Spinal cord (tissue), 10 donors: ENCODE measurements around the gene PARP12. TPM values are rescaled to one million over a fixed set of nuclear protein-coding genes. Genes with fewer than 3 reads are reported as not detected.
A peak's percentile ranks its signal among the peaks of the same experiment; 100 is the strongest.

Experiments
- DNase-seq, 6 donors: peaks; one replicate each; pipeline versions ENCODE4 v3.0.0 to v3.0.0-alpha.2; 2013 to 2015; ENCODE audit warnings: low spot score in 6 of 6, low read depth in 4 of 6
- H3K27ac ChIP-seq: one replicate; pipeline ENCODE4 v1.5.1; 2013; ENCODE audit warnings: low read depth, low read length, control low read depth
- H3K27me3 ChIP-seq: one replicate; pipeline ENCODE4 v1.6.1; 2013; ENCODE audit warnings: low read length; ENCODE audit not compliant: control insufficient read depth, insufficient read depth
- H3K36me3 ChIP-seq: one replicate; pipeline ENCODE4 v1.6.1; 2013; ENCODE audit warnings: low read length; ENCODE audit not compliant: control insufficient read depth, insufficient read depth
- H3K4me1 ChIP-seq: one replicate; pipeline ENCODE4 v1.6.1; 2013; ENCODE audit warnings: low read length; ENCODE audit not compliant: control insufficient read depth, insufficient read depth
- H3K4me3 ChIP-seq: one replicate; pipeline ENCODE4 v1.5.1; 2013; ENCODE audit warnings: low read depth, low read length, control low read depth
- H3K9me3 ChIP-seq: one replicate; pipeline ENCODE4 v1.6.1; 2013; ENCODE audit warnings: low read length; ENCODE audit not compliant: control insufficient read depth, insufficient read depth
- WGBS: methylation state at CpG from one replicate; pipeline ENCODE4 v1.1.5; 2013; ENCODE audit warnings: missing lambda C conversion rate; ENCODE audit not compliant: insufficient coverage; 5-methylcytosine and 5-hydroxymethylcytosine counted together
- polyA plus RNA-seq, 2 donors: library from polyadenylated mRNA; unstranded; fragments of 120-200 nt; gene quantifications; one replicate each; pipeline ENCODE4 v1.2.1, GENCODE V29; 2013; ENCODE audit not compliant: insufficient read length in 2 of 2
- total RNA-seq, 2 donors: library from RNA; depleted of rRNA in 1 of 2; stranded (reverse); fragments of 120-200 nt in 1 of 2; fragments of >200 nt in 1 of 2; gene quantifications; one replicate each; pipeline versions ENCODE4 v1.2.3 to v1.2.4, GENCODE V29; 2013 to 2014
- donor health status: healthy.

The PARP12 gene
- total and polyA plus RNA-seq, 4 donors: 10.5 to 18.6 (median 16.9) TPM

DNA sequence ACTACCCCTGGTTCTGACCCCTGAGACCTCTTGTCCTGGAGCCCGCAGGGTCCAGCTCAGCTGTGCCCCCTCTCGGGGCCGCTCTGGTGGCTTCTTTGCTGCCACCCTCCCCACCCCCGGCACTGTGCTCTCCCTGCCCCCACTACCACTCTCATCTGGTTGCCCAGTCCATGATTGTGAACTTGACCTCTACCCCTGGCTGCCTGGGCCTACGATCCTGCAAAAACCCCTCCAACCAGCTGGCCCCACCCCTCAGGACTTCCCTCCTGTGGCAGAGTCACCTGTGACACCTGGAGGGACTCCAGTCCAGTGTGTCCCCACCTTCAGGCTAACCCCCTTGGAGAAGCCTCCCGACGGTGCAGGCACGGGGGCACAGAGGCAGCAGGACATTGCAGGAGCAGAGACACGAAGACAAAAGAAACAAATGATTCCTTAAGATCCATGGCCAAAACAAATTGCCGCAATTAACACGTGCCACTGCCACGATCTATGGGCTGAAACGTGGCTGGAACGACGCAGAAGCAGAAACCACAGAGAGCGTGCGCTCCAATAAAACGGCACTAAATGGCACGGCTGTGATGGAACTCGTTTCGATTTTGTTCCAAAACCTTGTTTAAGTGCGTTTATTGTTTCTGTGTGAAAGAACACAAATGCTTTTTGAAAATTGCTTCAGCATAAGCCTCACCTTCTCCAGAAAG lies 72.0 kb downstream of the PARP12 start:
- H3K36me3 ChIP-seq: no peaks in the 10 kb centered on the region
- WGBS: 46% methylated on average over 22 of the region's 22 CpGs
- H3K4me1 ChIP-seq: peaks cover 35% of the 10 kb centered on the region
- DNase-seq: peak in 1 of 6 donors; percentile 74
- no peaks in the 10 kb centered on the region for H3K9me3 ChIP-seq
- H3K27ac ChIP-seq: no peak overlapping the region
- H3K27me3 ChIP-seq: no peaks in the 10 kb centered on the region
- H3K4me3 ChIP-seq: no peak overlapping the region

GRCh38 chr7:139990142-139990535 lies 72.6 kb downstream of the PARP12 start:
- Histone ChIP-seq H3K36me3 (no peaks in the 10 kb centered on the region), H3K27me3 (no peaks in the 10 kb centered on the region), H3K4me1 (peaks cover 29% of the 10 kb centered on the region), H3K4me3 (no peak overlapping the region), H3K27ac (no peak overlapping the region), H3K9me3 (no peaks in the 10 kb centered on the region)
- DNase-seq: no peak
- 68% methylated on average over 9 of the region's 10 CpGs for WGBS

- Histone ChIP-seq H3K36me3 (no peaks in the 10 kb centered on the region), H3K4me3 (no peak overlapping the region), H3K27me3 (no peaks in the 10 kb centered on the region), H3K27ac (no peak overlapping the region), H3K9me3 (no peaks in the 10 kb centered on the region), H3K4me1 (peaks cover 24% of the 10 kb centered on the region)
- DNase-seq: no peak
- 83% methylated on average over 12 of the region's 12 CpGs for WGBS
Measured at GRCh38 chr7:139989366-139990141, 73.2 kb downstream of the PARP12 start.

- no peaks in the 10 kb centered on the region for H3K9me3 ChIP-seq
- 79% methylated on average over 8 of the region's 13 CpGs for WGBS
Measured at GRCh38 chr7:139987691-139988516, 74.8 kb downstream of the PARP12 start.

DNA sequence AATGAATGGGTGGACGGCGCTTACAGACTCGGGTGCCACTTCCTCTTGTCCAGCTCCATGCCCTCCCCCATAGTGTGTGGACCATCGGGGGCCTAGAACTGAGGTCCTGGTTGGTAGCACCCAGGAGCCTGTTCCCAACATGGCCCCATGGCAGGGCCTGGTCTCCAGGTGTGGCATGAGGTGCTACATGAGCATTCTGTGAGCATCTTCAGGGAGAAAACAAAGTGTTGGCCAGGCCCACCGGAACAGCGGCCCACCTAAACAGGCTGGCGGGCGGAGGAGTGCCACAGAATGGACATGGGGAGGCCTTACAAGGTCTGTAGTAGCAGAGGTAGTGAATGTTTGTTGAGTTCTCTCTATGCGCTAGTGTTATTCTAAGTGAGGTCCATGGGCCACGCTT lies 76.9 kb downstream of the PARP12 start:
- Histone ChIP-seq H3K4me1 (peaks cover 20% of the 10 kb centered on the region), H3K36me3 (no peaks in the 10 kb centered on the region), H3K9me3 (no peaks in the 10 kb centered on the region), H3K27me3 (no peaks in the 10 kb centered on the region), H3K27ac (no peak overlapping the region), H3K4me3 (no peak overlapping the region)
- DNase-seq: no peak
- 90% methylated on average over 6 of the region's 10 CpGs for WGBS

More at GRCh38 chr7:139987691-139988516, 74.8 kb downstream of the PARP12 start:
- Histone ChIP-seq H3K36me3 (no peaks in the 10 kb centered on the region), H3K4me1 (peaks cover 24% of the 10 kb centered on the region), H3K27me3 (no peaks in the 10 kb centered on the region), H3K4me3 (no peak overlapping the region), H3K27ac (no peak overlapping the region)
- no peak for DNase-seq

DNA sequence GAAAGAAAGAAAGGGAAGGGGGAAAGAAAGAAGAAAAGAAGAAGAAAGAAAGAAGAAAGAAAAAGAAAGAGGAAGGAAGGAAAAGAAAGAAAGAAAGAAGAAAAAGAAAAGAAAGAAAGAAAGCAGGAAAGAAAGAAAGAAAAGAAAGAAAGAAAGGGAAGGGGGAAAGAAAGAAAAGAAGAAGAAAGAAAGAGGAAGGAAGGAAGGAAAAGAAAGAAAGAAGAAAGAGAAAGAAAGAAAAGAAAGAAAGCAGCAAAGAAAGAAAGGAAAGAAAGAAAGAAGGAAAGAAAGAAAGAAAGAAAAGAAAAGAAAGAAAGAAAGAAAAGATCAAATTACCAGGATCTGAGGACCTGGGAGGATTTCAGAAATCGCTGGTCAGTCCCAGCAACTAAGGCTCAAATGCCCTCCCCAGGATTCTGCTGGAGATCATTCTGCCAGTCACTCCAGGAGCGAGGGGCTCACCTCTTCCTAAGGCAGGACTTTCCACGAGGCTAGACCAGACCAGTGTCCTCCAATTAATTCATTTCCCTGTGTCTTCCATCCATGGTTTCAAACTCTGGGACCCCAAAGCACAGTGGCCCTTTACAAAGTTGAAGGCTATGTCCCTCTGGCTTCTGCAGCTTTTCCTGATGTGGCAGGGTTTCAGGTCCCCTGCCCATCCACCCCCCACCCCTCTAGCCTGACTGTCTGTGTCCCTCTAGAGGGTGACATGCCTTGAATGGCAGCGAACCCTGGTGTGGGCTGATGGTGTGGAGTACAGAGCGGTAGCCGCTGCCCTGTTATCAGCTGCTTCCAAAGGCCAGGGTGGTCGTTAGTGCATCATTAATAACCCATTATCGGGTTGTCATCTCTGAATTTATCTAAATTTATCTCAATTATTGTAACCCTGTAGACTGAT lies 77.9 kb downstream of the PARP12 start:
- Histone ChIP-seq H3K4me1 (peaks cover 12% of the 10 kb centered on the region), H3K27me3 (no peaks in the 10 kb centered on the region), H3K36me3 (no peaks in the 10 kb centered on the region), H3K4me3 (no peak overlapping the region), H3K9me3 (no peaks in the 10 kb centered on the region), H3K27ac (no peak overlapping the region)
- no peak for DNase-seq
- WGBS: 68% methylated on average over 3 of the region's 8 CpGs

DNA sequence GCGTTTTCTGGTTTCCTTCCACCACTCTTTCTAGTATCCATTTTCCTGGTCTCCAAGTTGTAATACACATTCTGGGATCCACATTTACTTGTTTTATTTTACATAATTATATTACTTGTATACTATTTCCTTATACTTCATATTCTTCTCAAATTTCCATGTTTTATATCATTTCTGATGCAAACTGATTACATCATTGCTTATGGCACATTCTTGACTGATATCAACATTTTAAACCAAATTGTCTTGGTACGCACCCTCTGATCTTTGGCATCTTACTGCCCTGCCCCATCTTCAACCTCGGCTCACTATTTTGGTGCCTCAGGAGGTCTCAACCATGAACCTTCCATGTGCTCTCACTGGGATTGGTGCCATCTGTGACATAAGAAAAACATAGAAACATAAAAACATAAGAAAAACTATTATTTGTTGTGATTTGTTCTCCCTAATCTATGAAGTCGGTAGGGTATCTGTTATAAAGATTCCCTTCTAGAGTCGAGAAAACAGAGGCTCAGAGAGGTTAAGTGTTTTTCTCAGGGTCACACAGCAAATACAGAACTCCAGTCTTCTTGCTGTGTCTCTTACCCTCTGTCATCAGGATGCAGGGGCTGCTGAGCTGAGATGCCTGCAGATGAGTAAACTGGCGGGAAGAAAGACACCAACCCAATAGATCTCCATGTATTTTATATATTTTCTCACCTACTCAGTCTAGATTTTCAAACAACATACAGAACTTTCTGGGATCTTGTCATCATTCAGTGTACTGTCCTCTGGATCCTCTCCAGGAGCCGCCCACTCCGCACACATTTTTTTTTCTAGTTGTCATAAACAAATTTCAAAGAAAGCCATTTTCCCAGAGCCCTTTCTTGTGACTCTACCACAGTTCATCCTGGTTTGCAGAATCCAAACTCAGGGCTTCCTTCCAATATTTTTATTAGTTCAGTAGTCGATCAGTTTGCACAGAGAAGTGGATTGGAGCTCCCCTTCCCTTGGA lies 79.5 kb downstream of the PARP12 start:
- Histone ChIP-seq H3K27ac (no peak overlapping the region), H3K4me1 (peaks cover 4% of the 10 kb centered on the region), H3K36me3 (no peaks in the 10 kb centered on the region), H3K9me3 (no peaks in the 10 kb centered on the region), H3K4me3 (no peak overlapping the region), H3K27me3 (no peaks in the 10 kb centered on the region)
- DNase-seq: no peak
- 89% methylated on average over 6 of the region's 9 CpGs for WGBS

- H3K4me1 ChIP-seq: peaks cover 5% of the 10 kb centered on the region
- no peaks in the 10 kb centered on the region for H3K27me3 ChIP-seq
- H3K36me3 ChIP-seq: no peaks in the 10 kb centered on the region
- H3K4me3 ChIP-seq: no peak overlapping the region
- WGBS: 68% methylated on average over 3 of the region's 5 CpGs
- H3K9me3 ChIP-seq: no peaks in the 10 kb centered on the region
- no peak for DNase-seq
- H3K27ac ChIP-seq: no peak overlapping the region
Measured at GRCh38 chr7:139981511-139981895, 81.2 kb downstream of the PARP12 start.
